ENCODE results near the gene IL20RB. TPM values are rescaled to one million over a fixed set of nuclear protein-coding genes. Genes with fewer than 3 reads are reported as not detected.
A peak's percentile ranks its signal among the peaks of the same experiment; 100 is the strongest.
"Not testable (repeated sequence)": the region's sequence is repeated elsewhere in the genome, so short reads cannot be mapped to it uniquely, and the experiment has no call there.

IL20RB gene
- total RNA-seq, 3 donors from 2014 or later: 0.60 to 1.7 (median 1.2) TPM

DNA sequence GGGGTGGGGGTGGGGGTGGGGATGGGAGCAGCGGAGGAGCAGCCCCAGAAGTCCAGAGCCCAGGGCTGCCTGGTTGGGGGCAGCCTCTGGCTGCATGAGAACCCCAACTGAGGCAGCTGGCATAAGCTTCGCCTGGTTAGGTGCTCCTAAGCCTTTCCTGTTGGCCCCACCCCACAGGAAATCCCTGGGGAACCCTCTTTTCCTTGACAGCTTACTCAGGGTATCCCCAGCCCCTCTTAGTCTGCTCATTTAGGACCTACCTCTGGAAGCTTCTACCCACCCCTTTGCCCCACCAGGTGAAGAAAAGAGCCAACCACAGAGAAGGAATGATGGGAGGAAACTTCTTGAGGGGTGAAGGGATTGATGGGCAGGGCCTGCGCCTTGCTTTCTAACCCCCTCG, 53.4 kb downstream of the IL20RB start:
- ATAC-seq: no peak
- H3K36me3 ChIP-seq (ENCODE audit: low read depth): no peaks in the 10 kb centered on the region
- H3K4me3 ChIP-seq: no peak overlapping the region
- intact Hi-C loops (cut with DNase I, micrococcal nuclease): loop anchor here (5.0 to 10.0 kb wide), 4 partner anchors 254 to 936 kb away; no protein-coding TSS in a partner anchor
- H3K9me3 ChIP-seq: no peaks in the 10 kb centered on the region
- no peak for DNase-seq
- peaks cover 3% of the 10 kb centered on the region for H3K4me1 ChIP-seq (ENCODE audit: low read depth)
- TF ChIP-seq, protein P1, sequence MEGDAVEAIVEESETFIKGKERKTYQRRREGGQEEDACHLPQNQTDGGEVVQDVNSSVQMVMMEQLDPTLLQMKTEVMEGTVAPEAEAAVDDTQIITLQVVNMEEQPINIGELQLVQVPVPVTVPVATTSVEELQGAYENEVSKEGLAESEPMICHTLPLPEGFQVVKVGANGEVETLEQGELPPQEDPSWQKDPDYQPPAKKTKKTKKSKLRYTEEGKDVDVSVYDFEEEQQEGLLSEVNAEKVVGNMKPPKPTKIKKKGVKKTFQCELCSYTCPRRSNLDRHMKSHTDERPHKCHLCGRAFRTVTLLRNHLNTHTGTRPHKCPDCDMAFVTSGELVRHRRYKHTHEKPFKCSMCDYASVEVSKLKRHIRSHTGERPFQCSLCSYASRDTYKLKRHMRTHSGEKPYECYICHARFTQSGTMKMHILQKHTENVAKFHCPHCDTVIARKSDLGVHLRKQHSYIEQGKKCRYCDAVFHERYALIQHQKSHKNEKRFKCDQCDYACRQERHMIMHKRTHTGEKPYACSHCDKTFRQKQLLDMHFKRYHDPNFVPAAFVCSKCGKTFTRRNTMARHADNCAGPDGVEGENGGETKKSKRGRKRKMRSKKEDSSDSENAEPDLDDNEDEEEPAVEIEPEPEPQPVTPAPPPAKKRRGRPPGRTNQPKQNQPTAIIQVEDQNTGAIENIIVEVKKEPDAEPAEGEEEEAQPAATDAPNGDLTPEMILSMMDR (IDR thresholded peaks at IDR 0.05): no peak

DNA sequence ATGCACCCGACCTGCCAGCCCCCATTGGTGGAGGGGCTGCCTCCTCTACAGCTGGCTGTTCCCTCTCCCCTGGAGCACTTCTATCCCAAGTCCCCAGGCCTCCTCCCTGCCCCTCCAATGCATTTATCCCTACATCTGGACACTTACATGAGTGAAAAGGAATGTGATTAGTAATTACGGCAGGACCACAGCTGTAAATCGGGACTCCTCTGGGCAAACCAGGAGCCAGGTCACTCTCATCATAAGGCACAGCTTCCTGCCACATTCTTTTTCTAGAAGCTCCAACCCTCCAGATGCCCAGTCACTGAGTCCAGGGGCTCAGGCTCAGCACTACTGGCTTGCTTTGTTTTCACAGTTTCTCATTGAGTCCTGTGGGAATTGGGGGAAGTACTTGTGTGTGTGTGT, 54.3 kb downstream of the IL20RB start:
- intact Hi-C loops (cut with DNase I, micrococcal nuclease): loop anchor here (5.0 to 10.0 kb wide), 4 partner anchors 255 to 937 kb away; no protein-coding TSS in a partner anchor
- no peak for ATAC-seq
- Histone ChIP-seq H3K4me3 (no peak overlapping the region), H3K4me1 (ENCODE audit: low read depth) (peaks cover 3% of the 10 kb centered on the region), H3K9me3 (no peaks in the 10 kb centered on the region), H3K36me3 (ENCODE audit: low read depth) (no peaks in the 10 kb centered on the region)
- TF ChIP-seq, protein P1 (IDR thresholded peaks at IDR 0.05): no peak
- DNase-seq: no peak

DNA sequence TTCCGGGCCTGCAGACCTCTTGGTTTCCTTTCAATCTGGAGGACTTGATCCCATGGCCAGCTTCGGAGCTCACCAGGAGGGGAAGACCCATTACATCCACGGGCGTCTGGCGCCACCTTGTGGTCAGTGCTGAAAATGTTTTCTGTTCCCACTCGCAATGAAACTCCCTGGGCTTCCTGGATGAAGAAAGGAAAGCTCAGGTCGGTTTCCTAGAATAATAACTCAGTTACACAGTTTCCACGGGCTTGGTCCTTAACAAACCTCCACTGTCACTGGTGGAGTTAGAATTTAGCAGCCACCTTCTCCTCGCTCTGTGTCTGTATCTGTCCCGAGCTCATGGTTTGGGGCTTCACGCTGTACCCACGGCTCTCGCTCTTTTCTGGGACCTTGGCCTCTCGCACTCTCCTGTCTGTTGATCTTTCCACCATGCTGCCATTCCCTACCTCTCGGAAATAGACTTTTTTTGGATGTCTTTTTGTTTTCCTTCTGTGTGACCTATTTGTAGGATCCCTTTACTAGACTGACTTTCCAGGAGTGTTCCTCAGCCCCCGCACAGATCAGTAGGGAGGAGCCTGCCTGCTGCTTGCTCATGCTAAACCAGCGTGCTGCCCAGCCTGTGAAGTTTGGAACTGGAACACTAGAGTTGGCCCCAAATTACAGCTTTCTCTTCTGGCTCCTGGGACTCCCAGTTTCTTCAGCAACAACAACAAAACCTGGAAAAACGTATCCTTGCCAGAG, 56.3 kb downstream of the IL20RB start:
- TF ChIP-seq, protein P1 (IDR thresholded peaks at IDR 0.05): peak; percentile 64
- Histone ChIP-seq H3K36me3 (ENCODE audit: low read depth) (no peaks in the 10 kb centered on the region), H3K4me1 (ENCODE audit: low read depth) (peaks cover 3% of the 10 kb centered on the region), H3K9me3 (no peaks in the 10 kb centered on the region), H3K4me3 (no peak overlapping the region)
- peak; percentile 99 for ATAC-seq
- peak; percentile 86 to 95 (median 94) for DNase-seq
- intact Hi-C loops (cut with DNase I, micrococcal nuclease): loop anchor here (2.0 to 10.0 kb wide), 5 partner anchors 257 to 939 kb away; partner anchors contain the start of gene STAG1 (in 1 of the 2)

DNA sequence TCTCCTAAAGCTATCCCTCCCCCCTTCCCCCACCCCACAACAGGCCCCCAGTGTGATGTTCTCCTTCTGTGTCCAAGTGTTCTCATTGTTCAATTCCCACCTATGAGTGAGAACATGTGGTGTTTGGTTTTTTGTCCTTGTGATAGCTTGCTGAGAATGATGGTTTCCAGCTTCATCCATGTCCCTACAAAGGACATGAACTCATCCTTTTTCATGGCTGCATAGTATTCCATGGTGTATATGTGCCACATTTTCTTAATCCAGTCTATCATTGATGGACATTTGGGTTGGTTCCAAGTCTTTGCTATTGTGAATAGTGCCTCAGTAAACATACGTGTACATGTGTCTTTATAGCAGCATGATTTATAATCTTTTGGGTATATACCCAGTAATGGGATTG, 59.5 kb downstream of the IL20RB start:
- H3K9me3 ChIP-seq; H3K4me1 ChIP-seq (ENCODE audit: low read depth); ATAC-seq; H3K4me3 ChIP-seq; DNase-seq; H3K36me3 ChIP-seq (ENCODE audit: low read depth): not testable (repeated sequence)
- intact Hi-C loops (cut with DNase I, micrococcal nuclease): loop anchor here (10.0 kb wide), 2 partner anchors 623 to 943 kb away; no protein-coding TSS in a partner anchor

DNA sequence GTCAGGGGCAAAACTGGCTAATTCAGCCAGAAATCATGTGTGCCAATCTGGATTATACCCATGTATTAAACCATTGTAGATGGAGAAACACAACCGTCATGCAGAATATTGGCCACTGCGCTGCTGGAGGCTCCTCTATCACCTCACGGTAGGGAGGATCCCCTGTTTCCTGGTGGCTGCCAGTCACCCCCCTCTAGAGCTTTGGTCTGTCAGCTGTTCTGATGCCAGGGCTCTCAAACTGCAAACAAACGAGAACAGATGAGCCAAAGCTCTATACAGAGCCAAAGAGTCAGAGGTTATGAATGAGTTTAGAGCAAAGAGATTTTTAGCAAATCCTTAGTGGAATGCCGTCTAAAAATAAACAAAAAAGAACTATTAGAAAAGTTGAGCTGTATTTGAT, 62.5 kb downstream of the IL20RB start:
- H3K4me3 ChIP-seq: no peak overlapping the region
- H3K36me3 ChIP-seq (ENCODE audit: low read depth): no peaks in the 10 kb centered on the region
- no peaks in the 10 kb centered on the region for H3K9me3 ChIP-seq
- H3K4me1 ChIP-seq (ENCODE audit: low read depth): no peaks in the 10 kb centered on the region
- no peak for DNase-seq
- ATAC-seq: no peak
- TF ChIP-seq, protein P1 (IDR thresholded peaks at IDR 0.05): no peak
- intact Hi-C loops (cut with DNase I, micrococcal nuclease): no loop called here

DNA sequence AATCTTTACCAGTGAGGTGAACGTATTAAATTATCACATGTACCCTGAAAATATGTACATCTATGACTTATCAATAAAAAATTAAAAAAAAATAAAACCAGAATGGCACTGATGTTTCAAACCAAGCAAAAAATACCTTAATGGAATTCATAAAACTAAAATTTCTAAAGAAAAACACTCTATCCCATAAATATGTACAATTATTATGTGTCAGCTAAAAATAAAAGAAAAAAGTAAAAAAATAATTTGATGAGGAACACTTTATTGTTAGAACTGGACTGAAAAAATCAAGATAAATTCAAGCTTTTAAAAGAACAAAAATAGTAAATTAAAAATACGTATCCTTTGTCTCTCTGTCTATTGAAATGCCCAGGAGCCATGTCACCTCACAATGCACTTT, 63.1 kb downstream of the IL20RB start:
- Histone ChIP-seq H3K4me1 (ENCODE audit: low read depth) (no peaks in the 10 kb centered on the region), H3K36me3 (ENCODE audit: low read depth) (no peaks in the 10 kb centered on the region), H3K4me3 (no peak overlapping the region), H3K9me3 (no peaks in the 10 kb centered on the region)
- ATAC-seq (no peak), DNase-seq (no peak)
- TF ChIP-seq, protein P1 (IDR thresholded peaks at IDR 0.05): no peak
- intact Hi-C loops (cut with DNase I, micrococcal nuclease): no loop called here

All from mucosa of descending colon (tissue), 3 donors.